Measurements from ENCODE around the gene ZNF683. TPM values are rescaled to one million over a fixed set of nuclear protein-coding genes. Genes with fewer than 3 reads are reported as not detected.

ZNF683 gene
- total and polyA plus RNA-seq, 9 of the 15 experiments (the other 6 are each of a cell fraction or from before 2014, with no cell fraction given), result not detected

- no peak for TF ChIP-seq AFF1 (IDR thresholded peaks at IDR 0.05; ENCODE audit: low read depth in 1 of 2, partially characterized antibody in 2 of 2)
- no peak for TF ChIP-seq ZFP91 (CRISPR knock-in tag; IDR thresholded peaks at IDR 0.05)
- TF ChIP-seq CBFA2T3 (IDR thresholded peaks at IDR 0.05), result 0 out of 2 replicates have a peak, but pooled peaks have one; percentile 6
- TF ChIP-seq ZBTB33 (CRISPR knock-in tag; IDR thresholded peaks at IDR 0.05), result peak; percentile 75
- TF ChIP-seq ZNF766 (CRISPR knock-in tag; conservative IDR thresholded peaks at IDR 0.05), result no peak
- peak; percentile 31; the same call in 1 of the 2 replicates for TF ChIP-seq SOX6 (IDR thresholded peaks at IDR 0.05)
- TF ChIP-seq DMBX1 (CRISPR knock-in tag; IDR thresholded peaks at IDR 0.05; ENCODE audit: borderline replicate concordance), result no peak
- TF ChIP-seq MCM5 (IDR thresholded peaks at IDR 0.05; ENCODE audit: low read depth), result no peak
- no peak for TF ChIP-seq CHD4 (IDR thresholded peaks at IDR 0.05; ENCODE audit: insufficient read depth, insufficient replicate concordance, low read depth, low read length, poor library complexity, severe bottlenecking)
- TF ChIP-seq ZNF584 (CRISPR knock-in tag; IDR thresholded peaks at IDR 0.05; ENCODE audit: low read depth), result no peak
- TF ChIP-seq PHF21A (IDR thresholded peaks at IDR 0.05; ENCODE audit: borderline replicate concordance, low read depth), result 0 out of 2 replicates have a peak, but pooled peaks have one; percentile 71
- TF ChIP-seq MXI1 (IDR thresholded peaks at IDR 0.05; ENCODE audit: low read depth, low read length), result no peak
- no peak for TF ChIP-seq BMI1 (IDR thresholded peaks at IDR 0.05; ENCODE audit: low read length)
- no peak for TF ChIP-seq E2F1 (CRISPR knock-in tag; IDR thresholded peaks at IDR 0.05)
- 0 out of 2 replicates have a peak, but pooled peaks have one; percentile 57 for TF ChIP-seq GTF2F1 (IDR thresholded peaks at IDR 0.05; ENCODE audit: low read depth, low read length)
- TF ChIP-seq FOXO4 (CRISPR knock-in tag; IDR thresholded peaks at IDR 0.05), result no peak
Measured at GRCh38 chr1:26363549-26364448, 8.8 kb downstream of the ZNF683 start (continued).
